ENCODE data around the gene PTPRN2.
"Not testable (repeated sequence)": the region's sequence is repeated elsewhere in the genome, so short reads cannot be mapped to it uniquely, and the experiment has no call there.

Gene PTPRN2

DNA sequence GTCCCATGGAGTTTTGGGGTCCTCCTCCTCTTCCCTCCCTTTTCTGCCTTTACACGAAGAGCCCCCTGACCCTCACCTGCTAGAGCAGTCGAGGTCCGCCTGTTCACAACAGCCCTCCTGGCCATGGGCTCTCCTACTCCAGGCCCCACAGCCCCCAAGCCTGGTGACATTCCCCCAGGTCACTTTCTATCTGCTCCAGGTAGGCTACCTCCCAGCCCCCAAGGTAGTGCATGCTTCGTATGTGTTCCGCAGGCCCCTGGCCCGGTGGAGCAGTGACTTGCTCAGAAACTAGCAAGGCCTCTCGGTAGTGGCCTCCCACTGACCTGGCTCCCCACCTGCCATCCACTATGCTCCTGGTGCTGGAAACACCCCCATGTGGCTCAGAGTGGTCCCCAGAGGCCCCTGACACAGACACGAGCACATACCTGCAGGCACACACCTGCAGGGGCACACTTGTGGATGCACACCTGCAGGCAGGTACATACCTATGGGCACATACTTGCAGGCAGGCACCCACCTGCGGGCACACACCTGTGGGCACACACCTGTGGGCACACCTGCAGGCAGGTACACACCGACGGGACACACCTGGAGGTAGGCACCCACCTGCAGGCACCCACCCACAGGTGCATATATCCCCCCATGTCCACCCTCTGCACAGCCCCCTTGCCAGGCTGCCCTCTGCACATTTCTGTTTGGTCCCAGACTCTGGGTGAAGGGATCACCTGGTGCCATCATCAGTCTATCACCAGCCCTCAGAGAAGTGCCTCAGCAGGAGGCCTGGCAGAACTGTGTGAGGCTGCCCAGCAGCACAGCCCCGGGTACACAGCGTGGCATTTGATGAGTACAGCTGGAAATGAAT is 322.5 kb downstream of the PTPRN2 start:
- no peak for DNase-seq (ENCODE audit: low spot score)

DNA sequence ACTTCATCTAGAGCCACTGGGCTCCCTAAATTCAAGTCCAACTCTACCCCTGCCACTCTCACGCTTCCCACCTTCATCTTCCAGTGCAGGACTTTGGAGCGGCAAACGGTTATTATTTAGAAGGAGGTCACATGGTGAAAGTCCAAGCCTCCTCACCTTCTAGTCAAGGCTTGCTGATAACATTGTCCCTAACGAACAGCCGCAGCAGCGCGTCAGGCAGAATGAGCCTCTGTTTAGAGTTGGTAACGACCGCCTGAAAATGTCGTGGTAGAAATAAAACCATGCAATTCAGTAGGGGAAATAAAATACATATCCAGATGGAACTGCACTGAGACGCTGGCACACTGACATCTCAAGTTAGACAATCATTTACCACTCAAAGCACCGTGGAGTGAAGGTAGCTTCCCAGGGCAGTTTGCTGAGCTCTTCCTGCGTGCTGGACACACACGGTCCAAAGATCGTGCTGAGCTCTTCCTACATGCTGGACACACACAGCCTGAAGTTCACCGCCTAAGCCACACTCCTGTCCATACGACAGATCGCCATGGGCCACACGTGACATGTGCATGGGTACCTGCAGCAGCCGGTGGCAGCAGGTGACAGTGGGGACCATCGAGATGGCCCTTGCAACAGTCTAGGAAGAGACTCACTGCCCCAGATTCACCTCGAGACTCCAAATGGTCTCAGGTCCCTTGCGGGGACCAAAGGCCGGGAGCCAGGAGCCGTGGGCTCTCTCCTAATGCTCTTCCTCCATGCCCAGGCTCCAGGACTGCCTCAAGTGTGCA is 323.5 kb downstream of the PTPRN2 start:
- DNase-seq (ENCODE audit: low spot score) = no peak

DNA sequence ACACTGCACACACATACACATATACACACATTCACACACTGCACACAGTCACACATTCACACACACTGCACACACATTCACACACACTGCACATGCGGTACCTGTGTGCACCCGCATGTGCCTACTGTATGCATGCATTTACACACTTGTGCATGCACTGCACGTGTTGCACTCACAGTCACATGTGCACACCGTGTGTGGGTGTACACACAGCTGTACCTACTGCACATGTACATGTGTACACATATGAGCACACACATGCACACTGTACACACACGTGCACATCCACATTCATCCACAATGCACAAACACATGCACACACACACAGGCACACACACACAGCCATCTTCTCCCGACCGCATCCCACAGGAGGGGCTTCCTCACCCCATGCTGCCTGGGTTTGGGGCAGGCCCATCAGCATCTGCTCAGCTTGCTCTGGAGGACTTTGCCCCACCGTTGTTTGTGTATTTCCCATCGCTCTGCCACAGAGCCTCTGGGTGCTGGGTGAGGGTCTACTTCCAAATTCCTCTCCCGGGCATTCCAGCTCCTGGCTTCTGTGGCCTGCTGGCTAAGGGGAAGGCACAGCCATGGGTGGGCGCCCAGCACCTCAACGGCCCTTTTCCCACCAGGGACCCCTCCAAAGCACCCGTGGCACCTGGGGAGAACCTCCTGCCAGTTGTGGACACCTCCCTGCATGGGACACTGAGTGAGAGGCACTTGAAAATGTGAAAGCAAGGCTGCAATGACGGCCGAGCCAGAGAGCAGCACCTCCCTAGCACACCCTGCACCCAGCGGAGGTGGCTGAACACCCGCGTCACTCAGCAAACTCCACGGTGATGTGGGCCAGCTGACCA is 324.3 kb downstream of the PTPRN2 start:
- no peak for DNase-seq (ENCODE audit: low spot score)

DNA sequence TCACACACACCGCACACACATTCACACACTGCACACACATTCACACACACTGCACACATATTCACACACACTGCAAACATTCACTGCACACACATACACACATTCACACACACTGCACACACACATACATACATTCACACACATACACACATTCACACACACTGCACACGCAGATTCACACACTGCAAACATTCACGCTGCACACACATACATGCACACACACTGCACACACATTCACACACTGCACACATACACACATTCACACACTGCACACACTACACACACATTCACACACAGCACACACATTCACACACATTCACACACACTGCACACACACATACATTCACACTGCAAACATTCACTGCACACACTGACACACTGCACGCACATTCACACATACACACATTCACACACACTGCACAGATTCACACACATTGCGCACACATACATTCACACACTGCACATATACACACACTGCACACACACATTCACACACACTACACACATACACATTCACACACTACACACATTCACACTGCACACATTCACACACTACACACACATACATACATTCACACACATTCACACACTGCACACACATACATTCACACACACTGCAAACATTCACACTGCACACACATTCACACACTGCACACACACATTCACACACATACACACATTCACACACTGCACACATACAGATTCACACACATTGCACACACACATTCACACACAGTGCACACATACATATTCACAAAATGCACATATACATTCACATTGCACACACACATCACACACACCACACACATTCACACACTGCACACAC is 325.1 kb downstream of the PTPRN2 start:
- no peak for DNase-seq (ENCODE audit: low spot score)

DNA sequence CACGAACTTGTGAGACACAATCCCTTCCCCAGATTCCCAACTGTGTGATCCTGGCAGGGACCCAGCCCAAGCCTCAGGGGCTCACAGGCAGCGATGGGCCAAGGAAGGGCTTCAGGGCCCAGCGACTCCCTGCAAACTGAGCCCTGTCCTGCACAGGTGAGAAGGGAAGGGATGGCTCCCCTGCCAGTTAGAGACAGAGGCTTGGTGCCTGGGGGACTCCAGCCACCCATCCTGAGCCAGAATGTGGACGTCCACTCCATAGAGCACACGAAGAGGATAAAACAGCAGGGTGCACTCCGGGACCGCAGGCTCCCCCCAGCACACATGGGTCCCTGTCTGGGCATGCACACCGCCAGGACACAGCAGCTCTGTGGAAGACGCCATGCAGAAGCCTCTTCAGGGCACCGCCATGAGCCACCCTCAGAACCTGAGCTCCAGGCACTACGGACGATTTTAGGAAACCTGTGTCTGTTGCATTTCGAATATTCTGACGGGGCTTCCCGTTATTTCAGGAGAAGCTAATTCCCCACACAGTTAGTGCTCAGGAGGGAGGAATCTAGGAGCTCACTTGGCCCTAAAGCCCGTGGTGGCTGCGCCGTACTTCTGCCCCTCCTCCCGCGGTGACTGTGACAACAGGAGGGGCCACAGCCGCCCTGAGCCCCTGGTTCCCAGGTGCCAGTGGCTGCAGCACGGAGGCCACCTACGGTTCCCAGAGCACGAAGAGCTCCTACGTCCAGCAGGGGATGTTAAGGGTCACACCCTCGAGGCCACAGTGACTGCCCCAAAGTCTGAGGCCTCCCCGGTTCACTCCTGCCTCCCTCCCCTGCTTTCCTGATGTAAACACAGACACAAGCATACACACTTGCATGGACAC is 326.0 kb downstream of the PTPRN2 start:
- no peak for DNase-seq (ENCODE audit: low spot score)

DNA sequence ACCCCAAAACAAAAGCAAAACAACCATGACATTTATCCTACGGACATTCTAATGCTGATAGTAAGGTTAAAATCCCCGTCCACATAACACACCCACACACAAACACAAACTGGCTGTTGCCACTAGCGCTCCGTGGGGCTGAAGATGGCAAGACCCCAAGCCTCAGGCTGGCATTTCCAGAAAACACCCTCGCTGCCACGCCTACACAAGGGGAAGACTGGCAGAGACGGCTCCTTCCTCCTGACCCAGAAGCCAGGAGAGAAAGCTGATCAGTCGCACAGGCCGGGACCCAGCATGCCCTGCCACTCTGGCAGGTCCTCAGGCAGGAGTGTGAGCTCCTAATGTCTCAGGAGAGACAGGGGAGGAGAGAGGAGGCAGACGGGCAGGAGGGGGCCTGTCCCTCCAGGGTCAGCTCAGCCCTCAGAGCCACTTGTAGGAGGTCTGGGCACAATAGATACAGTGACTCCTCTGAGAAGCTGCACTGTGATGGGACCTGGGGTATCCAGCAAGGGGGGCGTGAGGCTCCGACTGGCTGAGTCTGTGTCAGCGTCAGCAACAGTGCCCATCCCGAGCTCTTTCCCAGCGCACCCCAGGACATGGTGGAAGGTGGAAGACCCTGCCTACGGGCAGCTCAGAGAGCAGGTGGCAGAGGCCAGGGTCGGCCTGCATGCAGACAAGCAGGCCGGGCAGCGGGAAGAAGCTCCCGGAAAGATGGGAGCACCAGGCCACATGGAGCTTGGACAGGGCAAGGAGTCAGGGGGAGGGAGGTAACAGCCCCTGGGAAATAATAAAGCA is 326.9 kb downstream of the PTPRN2 start:
- DNase-seq (ENCODE audit: low spot score) = no peak

DNA sequence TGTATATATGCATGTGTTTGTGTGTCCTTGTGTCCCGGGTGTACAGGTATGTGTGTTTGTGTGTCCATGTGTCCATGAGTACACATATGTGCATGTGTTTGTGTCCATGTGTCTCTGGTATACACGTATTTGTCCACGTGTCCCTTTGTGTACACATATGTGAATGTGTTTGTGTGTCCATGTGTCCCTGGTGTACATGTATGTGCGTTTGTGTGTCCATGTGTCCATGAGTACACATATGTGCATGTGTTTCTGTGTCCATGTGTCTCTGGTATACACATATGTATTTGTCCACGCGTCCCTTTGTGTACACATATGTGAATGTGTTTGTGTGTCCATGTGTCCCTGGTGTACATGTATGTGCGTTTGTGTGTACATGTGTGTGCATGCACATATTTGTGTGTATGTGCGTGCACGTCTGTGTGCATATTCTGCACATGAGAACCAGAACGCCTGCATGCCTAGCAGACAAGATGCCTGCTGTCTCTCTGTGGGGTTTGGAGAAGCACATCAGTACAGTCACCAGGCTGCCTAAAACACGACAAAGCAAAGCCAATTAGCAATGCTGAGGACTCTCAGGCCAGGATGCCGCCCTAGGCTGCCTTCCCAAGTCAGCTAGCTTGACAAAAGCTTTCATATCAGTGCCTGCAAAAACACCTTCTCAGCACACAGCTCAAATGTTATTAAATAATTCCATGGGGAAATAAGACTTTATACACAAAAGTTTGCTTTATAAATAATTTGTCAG is 327.8 kb downstream of the PTPRN2 start:
- no peak for DNase-seq (ENCODE audit: low spot score)

DNA sequence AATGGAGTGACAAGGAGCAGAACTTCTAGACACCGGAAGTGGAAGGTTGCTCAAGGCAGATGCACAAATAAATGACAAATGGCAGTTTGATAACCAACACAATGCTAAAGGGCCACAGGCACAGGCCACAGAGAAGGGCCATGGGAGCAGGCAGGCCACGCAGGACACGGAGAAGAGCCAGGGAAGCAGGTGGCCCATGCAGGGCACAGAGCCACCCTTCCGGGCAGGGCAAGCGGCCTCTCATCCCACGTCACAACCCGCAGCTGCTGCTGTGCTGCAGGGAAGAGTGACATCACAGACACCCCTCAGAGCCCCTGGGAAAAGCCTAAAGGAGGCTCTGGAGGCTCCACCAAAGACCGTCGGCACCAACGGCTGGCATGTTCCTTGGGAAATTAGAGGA is 328.5 kb downstream of the PTPRN2 start:
- no peak for DNase-seq (ENCODE audit: low spot score)

DNA sequence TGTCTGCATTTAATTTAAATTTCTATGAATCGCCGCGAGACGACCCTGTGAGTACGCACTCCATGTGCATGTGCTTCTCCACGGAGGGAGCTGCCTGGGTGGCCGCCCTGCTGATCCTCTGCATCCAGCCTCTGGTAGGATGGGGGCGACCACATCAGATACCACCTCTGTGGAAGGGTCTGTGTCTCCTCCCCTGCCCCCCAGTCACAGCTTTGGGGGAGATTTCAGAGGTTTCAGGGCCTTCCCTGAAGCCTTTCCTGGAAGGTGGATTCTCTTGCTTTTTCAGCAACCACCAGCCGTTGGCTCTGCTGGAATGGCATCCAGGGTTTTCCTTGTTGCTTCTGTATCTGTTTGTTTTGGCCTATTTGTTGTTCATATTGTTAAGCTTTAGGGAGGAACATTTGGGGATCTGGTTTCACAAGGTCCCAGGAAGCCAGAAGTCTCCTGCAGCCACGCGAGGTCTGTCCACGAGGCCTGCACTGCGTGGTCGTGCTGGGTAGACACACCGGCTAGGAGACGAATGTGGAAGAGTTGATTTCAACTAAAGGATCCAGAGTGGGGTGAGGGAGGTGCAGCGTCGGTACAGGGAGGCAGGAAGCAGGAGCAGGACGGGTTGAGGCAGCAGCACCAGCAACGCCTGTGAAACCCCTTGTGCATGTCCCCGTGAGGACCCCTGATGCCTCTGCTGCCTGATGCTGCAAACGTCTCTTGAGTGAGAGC is 329.1 kb downstream of the PTPRN2 start:
- DNase-seq (ENCODE audit: low spot score) = no peak

DNA sequence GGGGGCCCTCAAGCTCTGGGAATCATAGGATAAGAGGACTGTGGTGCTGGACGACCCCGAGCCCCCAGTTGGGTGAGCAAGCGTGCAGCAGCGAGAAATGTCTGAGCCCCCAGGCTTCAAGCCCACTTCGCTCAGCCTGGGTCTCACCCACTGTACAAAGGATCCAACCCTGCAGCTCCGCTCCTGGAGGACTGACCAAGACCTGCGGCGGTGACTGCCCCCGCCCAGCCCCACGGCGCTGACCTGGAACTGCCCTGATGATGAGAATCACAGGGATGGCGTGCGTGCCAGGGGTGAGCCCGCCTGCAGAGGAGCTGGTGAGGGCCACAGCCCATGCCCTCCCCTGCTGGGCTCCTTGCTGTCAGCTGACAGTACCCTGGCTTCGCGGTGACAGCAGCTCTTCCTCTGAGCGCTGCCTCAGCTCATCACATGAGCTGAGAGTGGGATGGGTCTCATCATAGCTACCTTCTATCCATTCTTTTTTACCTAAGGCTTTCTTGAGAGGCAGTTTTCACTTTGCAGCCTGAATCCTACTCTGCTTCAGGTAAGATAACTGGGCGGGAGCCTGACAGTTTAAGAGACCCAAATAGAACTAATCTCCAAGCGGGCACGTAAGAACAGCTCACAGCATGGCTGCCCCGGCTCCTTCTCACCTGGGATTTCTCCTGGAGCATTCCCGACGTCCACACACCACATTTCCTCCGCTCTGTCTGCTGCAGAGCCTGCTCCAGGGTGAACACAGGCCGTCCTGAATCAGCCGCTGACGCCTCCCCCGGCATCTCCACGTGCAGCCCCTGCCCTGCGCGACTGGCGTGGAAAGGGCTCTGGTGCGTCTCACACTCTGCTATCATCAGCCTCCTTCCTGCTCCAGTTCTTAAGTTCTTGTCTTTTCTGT is 329.9 kb downstream of the PTPRN2 start:
- no peak for DNase-seq (ENCODE audit: low spot score)

DNA sequence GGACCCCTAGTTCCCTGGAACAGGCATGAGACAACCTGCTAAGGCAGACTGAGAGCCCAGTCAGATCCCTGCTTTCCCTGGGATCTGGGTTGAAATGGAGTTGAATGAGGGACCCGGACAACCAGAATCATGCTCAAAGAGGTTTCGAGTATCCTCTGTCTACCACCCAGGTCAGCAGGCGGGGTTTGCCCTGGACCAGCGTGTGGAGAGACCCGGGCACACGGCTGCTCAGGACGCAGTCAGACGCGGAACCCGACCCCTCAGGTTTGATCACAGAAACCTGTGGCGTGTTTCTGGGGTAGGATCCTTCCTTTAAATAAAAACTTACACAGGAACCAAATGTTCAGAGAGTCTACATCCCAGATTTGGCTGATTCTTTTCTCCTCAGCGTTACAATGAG is 330.6 kb downstream of the PTPRN2 start:
- DNase-seq (ENCODE audit: low spot score) = no peak

DNA sequence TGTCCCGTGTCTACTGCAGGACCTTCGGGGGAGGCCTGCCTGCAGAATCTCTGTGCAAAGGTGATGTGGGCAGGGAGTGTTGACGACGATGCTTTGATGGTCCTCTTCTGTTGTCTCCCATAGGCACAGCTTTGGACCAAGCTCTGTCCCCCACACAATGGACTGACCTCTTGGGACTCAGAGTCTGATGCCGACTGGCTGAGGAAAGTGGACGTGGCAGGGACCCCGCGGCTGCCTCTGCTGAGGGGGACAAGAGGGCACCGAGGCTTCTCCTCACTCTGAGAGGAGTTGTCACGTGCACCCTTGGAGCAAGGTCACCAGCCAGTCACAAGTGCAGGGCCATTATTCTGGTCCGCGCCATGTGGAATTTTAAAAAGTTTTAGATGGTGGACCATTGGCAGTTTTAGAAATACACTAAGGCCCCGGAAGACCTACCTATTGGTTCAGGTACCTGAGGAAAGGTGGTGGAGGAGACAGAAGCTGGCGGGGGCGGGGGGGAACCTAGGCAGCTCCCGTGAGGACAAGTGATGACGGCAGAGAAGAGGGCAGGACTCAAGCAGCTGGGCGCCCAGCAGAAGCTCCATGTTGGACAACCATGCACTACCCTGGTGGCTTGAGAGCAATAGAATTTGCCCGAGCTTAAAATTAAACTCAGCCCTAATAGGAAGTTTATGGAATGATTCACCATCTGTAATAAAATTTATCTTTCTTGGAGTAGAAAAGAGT is 331.4 kb downstream of the PTPRN2 start:
- no peak for DNase-seq (ENCODE audit: low spot score)

DNA sequence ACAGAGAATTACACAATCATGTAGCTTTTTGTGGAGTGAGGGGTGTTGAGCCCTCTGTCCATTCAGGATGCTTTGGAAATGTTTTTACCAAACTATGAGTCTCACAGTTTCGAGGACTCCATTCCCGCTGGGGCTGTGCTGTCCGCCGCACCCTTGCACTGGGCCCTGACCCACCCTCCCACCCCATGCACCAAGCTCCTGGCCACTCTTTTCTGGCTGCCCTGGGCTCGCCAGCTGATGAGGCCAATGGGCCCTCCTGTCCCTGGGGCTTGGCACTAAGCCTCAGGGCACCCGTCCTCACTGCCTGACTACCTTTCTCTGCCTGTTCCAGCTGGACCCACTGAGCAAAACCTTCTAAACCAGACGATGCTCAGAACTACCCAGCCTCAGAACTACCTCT is 332.1 kb downstream of the PTPRN2 start:
- DNase-seq (ENCODE audit: low spot score) = no peak

DNA sequence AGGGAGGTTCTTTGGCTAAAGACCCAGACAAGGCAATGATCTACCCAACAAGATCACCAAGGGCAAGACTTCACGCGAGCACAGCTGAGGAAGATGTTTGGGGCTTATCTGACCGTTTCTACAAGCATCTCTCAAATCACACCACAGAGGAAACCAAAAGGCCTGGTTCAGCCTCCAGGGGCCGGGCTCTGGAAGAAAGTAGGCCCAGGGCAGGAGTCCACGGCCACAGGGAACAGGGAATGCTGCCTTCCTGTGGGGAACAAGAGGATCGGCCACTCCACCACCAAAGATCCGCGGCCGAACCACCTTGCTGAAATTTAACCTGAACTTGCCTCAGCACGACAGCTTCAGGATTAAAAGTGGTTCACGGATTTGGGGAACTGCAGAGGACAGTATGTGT is 332.5 kb downstream of the PTPRN2 start:
- no peak for DNase-seq (ENCODE audit: low spot score)

DNA sequence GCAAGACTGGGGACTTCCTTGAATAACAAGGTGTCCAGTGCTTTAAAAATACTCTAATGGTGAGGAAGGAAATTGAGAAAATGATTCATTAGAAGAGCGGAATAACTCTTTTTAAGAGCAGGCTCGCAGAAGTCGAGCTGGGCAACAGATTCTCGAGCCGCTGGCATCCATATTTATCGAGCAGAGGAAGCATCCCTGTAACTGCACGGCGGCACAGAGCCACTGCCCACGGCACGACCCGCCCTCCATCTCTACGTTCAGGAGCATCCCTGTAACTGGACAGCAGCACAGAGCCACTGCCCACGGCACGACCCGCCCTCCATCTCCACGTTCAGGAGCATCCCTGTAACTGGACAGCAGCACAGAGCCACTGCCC is 334.0 kb downstream of the PTPRN2 start:
- not testable (repeated sequence) for DNase-seq (ENCODE audit: low spot score)

DNA sequence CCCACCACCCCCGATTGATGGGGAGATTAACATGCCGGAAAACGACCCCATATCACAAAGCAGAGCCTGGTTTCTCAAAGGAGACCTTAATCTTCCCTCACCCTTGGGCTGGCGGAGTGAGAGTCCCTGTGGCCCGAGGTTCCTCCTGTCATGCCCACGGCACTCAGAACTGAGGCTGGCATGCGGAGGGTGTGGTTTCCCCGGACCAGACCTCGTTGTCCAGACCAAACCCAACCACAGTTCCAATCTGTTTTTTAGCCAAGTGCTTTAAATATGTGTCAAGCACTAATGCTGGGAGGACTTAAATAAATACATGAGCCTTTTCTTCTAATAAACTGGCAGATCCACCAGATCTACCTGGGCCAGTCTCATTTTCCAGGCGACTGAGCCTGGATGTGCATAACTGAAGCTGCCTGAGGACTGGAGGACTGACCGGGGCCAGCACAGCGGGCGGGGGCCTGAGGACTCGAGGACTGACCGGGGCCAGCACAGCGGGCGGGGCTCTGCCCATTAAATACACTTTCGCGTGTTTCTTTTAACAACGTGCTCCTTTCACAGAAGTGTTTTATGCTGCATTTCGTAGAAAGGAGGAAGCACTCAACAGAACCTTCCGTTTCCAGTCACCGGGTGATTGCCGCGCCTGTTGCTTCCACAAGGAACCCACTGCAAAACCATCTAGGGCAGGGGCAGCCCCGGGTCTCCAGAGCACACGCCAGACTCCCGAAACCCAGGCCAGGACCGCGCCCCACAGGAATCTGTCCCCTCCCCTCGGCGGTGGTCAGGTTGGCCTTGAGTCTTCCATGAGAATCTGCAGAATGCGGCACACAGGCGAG is 334.6 kb downstream of the PTPRN2 start:
- DNase-seq (ENCODE audit: low spot score) = no peak
